Measurements from ENCODE around the gene DERL3. TPM values are rescaled to one million over a fixed set of nuclear protein-coding genes. Genes with fewer than 3 reads are reported as not detected.

Gene DERL3
- total and polyA plus RNA-seq, 2 experiments from 2014 or later, result 13.6 to 19.5 TPM

- Histone ChIP-seq H3K4me1 (ENCODE audit: insufficient read depth) (no peaks in the 10 kb centered on the region), H3K79me2 (replicated peaks; ENCODE audit: insufficient read depth) (no peaks in the 10 kb centered on the region), H4K20me1 (replicated peaks; ENCODE audit: insufficient read depth) (peaks cover 4% of the 10 kb centered on the region; the same call in 1 of the 2 replicates), H3K27me3 (ENCODE audit: insufficient read depth) (no peaks in the 10 kb centered on the region), H2AFZ (no peak overlapping the region), H3K9me2 (ENCODE audit: insufficient read depth) (no peaks in the 10 kb centered on the region), H3K36me3 (ENCODE audit: insufficient read depth) (no peaks in the 10 kb centered on the region), H3K4me2 (no peak overlapping the region), H3K4me3 (no peak overlapping the region), H3F3A (replicated peaks; ENCODE audit: low read depth) (no peaks in the 10 kb centered on the region), H3K27ac (ENCODE audit: low read depth) (no peak overlapping the region)
- H3K4me3 Mint-ChIP-seq, result no peak overlapping the region
- H3K4me1 Mint-ChIP-seq, result peaks cover 2% of the 10 kb centered on the region; the same call in 1 of the 3 replicates
- ATAC-seq (no peak), DNase-seq (ENCODE audit: low spot score) (no peak)
- H3K27me3 Mint-ChIP-seq (ENCODE audit: insufficient read depth, low read depth, poor library complexity), result peaks cover 17% of the 10 kb centered on the region
- TF ChIP-seq, protein P1, sequence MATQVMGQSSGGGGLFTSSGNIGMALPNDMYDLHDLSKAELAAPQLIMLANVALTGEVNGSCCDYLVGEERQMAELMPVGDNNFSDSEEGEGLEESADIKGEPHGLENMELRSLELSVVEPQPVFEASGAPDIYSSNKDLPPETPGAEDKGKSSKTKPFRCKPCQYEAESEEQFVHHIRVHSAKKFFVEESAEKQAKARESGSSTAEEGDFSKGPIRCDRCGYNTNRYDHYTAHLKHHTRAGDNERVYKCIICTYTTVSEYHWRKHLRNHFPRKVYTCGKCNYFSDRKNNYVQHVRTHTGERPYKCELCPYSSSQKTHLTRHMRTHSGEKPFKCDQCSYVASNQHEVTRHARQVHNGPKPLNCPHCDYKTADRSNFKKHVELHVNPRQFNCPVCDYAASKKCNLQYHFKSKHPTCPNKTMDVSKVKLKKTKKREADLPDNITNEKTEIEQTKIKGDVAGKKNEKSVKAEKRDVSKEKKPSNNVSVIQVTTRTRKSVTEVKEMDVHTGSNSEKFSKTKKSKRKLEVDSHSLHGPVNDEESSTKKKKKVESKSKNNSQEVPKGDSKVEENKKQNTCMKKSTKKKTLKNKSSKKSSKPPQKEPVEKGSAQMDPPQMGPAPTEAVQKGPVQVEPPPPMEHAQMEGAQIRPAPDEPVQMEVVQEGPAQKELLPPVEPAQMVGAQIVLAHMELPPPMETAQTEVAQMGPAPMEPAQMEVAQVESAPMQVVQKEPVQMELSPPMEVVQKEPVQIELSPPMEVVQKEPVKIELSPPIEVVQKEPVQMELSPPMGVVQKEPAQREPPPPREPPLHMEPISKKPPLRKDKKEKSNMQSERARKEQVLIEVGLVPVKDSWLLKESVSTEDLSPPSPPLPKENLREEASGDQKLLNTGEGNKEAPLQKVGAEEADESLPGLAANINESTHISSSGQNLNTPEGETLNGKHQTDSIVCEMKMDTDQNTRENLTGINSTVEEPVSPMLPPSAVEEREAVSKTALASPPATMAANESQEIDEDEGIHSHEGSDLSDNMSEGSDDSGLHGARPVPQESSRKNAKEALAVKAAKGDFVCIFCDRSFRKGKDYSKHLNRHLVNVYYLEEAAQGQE (IDR thresholded peaks at IDR 0.05; ENCODE audit: unreplicated experiment), result no peak
- no peak for TF ChIP-seq ETS1 (IDR thresholded peaks at IDR 0.05)
- no peak for TF ChIP-seq NANOG (IDR thresholded peaks at IDR 0.05; ENCODE audit: borderline replicate concordance)
- TF ChIP-seq EZH2phosphoT487 (IDR thresholded peaks at IDR 0.05; ENCODE audit: unreplicated experiment), result no peak
- no peak for TF ChIP-seq STAT1 (IDR thresholded peaks at IDR 0.05; ENCODE audit: unreplicated experiment)
- TF ChIP-seq EZH2 (IDR thresholded peaks at IDR 0.05; ENCODE audit: low read depth, unreplicated experiment), result no peak
- TF ChIP-seq ZNF114 (CRISPR knock-in tag; IDR thresholded peaks at IDR 0.05), result no peak
- no peak for TF ChIP-seq ZNF462 (CRISPR knock-in tag; IDR thresholded peaks at IDR 0.05)
- H3K36me3 Mint-ChIP-seq (ENCODE audit: low read depth), result peaks cover 49% of the 10 kb centered on the region
- no peaks in the 10 kb centered on the region; the same call in 2 of the 3 replicates for H3K9me3 Mint-ChIP-seq
- no peak overlapping the region for H3K27ac Mint-ChIP-seq
Observed at GRCh38 chr22:23831261-23831660, 7.5 kb downstream of the DERL3 start.

Measured in GM23338 (cell line).